Measurements from ENCODE around the gene RBM18. TPM values are rescaled to one million over a fixed set of nuclear protein-coding genes. Genes with fewer than 3 reads are reported as not detected.
A peak's percentile ranks its signal among the peaks of the same experiment; 100 is the strongest.

Gene RBM18, protein sequence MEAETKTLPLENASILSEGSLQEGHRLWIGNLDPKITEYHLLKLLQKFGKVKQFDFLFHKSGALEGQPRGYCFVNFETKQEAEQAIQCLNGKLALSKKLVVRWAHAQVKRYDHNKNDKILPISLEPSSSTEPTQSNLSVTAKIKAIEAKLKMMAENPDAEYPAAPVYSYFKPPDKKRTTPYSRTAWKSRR
- total RNA-seq, result 10 to 100 TPM in 3 of 4 donors, 1 to 10 TPM in 1; 4.6 to 31.8 (median 18.7) TPM

GRCh38 chr9:122264360-122265148 is at the start of gene RBM18, which contains the start of gene MRRF:
Gene RBM18, minus strand, starts transcription at chr9:122264840. Its CDS starts 3,348 bp downstream, at chr9:122261492.
Gene MRRF, plus strand, starts transcription at chr9:122264882. Its CDS starts 6,010 bp downstream, at chr9:122270892.
- Histone ChIP-seq H3K4me1 (peaks cover 15 to 24% of the 10 kb centered on the region in 2 donors), H3K4me3 (peak within 1 kb of the TSS; percentile 59 to 92), H3K36me3 (no peaks in the 10 kb centered on the region), H3K9me3 (no peaks in the 10 kb centered on the region), H3K27ac (peak within 1 kb of the TSS; percentile 83 to 92), H3K27me3 (no peaks in the 10 kb centered on the region)
- peak; percentile 87 to 90 for DNase-seq
- TF ChIP-seq POLR2A (IDR thresholded peaks at IDR 0.05), result peak in 1 of 2 donors; percentile 82
- TF ChIP-seq, protein P1, sequence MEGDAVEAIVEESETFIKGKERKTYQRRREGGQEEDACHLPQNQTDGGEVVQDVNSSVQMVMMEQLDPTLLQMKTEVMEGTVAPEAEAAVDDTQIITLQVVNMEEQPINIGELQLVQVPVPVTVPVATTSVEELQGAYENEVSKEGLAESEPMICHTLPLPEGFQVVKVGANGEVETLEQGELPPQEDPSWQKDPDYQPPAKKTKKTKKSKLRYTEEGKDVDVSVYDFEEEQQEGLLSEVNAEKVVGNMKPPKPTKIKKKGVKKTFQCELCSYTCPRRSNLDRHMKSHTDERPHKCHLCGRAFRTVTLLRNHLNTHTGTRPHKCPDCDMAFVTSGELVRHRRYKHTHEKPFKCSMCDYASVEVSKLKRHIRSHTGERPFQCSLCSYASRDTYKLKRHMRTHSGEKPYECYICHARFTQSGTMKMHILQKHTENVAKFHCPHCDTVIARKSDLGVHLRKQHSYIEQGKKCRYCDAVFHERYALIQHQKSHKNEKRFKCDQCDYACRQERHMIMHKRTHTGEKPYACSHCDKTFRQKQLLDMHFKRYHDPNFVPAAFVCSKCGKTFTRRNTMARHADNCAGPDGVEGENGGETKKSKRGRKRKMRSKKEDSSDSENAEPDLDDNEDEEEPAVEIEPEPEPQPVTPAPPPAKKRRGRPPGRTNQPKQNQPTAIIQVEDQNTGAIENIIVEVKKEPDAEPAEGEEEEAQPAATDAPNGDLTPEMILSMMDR (IDR thresholded peaks at IDR 0.05), result peak in 1 of 4 experiments; percentile 33
- intact Hi-C loops (cut with DNase I; ENCODE audit: low total_unique reads), result no loop called here

DNA sequence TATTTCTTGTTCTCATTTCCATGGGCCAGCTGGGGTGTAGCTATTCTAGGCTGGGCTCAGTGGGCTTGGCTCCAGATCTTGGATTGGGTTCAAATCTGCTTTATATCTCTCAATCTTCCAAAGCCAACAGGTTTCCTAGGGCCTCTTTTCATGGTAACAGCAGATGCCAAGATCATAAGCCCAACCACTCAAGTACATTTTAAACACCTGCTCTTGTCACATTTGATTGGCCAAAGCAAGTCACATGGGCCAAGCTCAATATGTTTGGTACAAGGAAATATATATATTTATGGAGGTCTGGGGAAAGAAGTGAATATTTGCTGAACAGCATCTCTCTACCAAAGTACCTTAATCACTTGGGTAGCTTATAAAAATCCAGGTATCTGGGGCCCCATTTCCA is 49.5 kb upstream of the RBM18 start:
- no peaks in the 10 kb centered on the region for H3K4me1 ChIP-seq
- intact Hi-C loops (cut with DNase I; ENCODE audit: low total_unique reads), result no loop called here
- H3K9me3 ChIP-seq, result no peaks in the 10 kb centered on the region
- TF ChIP-seq POLR2A (IDR thresholded peaks at IDR 0.05), result no peak
- TF ChIP-seq, protein P1 (IDR thresholded peaks at IDR 0.05), result no peak
- H3K27ac ChIP-seq, result no peak overlapping the region
- H3K36me3 ChIP-seq, result no peaks in the 10 kb centered on the region
- H3K4me3 ChIP-seq, result no peak overlapping the region
- no peak for DNase-seq
- H3K27me3 ChIP-seq, result no peaks in the 10 kb centered on the region

- intact Hi-C loops (cut with DNase I; ENCODE audit: low total_unique reads), result no loop called here
- TF ChIP-seq, protein P1 (IDR thresholded peaks at IDR 0.05), result no peak
- TF ChIP-seq POLR2A (IDR thresholded peaks at IDR 0.05), result no peak
- DNase-seq, result no peak
- Histone ChIP-seq H3K27me3 (no peaks in the 10 kb centered on the region), H3K9me3 (no peaks in the 10 kb centered on the region), H3K4me3 (no peak overlapping the region), H3K27ac (no peak overlapping the region), H3K36me3 (no peaks in the 10 kb centered on the region), H3K4me1 (no peaks in the 10 kb centered on the region)
These were observed 45.2 kb upstream of the RBM18 start for GRCh38 chr9:122309861-122310260.

DNA sequence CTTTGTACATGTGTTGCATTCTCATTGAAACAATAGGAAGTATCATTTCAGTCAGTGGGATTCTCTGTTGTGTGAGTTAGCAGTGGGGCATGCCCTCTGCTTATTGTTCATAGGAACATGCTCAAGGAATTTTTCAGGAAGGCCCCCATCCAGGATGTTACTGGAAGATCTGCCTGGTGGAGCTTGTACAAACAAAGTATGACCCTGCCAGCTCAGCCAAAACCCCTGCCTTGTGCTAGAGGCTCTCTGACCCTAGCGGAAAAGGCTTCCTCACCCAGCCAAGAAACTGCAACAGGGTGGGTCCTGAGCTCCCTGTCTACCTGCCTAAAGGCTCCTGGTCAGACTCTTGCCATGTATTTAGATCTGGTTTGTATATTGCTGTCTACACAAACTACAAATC is 43.3 kb upstream of the RBM18 start:
- intact Hi-C loops (cut with DNase I; ENCODE audit: low total_unique reads), result no loop called here
- Histone ChIP-seq H3K27me3 (no peaks in the 10 kb centered on the region), H3K4me3 (no peak overlapping the region), H3K9me3 (no peaks in the 10 kb centered on the region), H3K27ac (no peak overlapping the region), H3K36me3 (no peaks in the 10 kb centered on the region), H3K4me1 (no peaks in the 10 kb centered on the region)
- peak in 1 of 2 donors; percentile 54 for DNase-seq
- no peak for TF ChIP-seq POLR2A (IDR thresholded peaks at IDR 0.05)
- TF ChIP-seq, protein P1 (IDR thresholded peaks at IDR 0.05), result no peak

GRCh38 chr9:122307061-122307460 is 42.4 kb upstream of the RBM18 start:
- Histone ChIP-seq H3K4me3 (no peak overlapping the region), H3K4me1 (no peaks in the 10 kb centered on the region), H3K27ac (peak overlapping the region in 1 of 2 donors; percentile 5), H3K9me3 (no peaks in the 10 kb centered on the region), H3K36me3 (no peaks in the 10 kb centered on the region), H3K27me3 (no peaks in the 10 kb centered on the region)
- intact Hi-C loops (cut with DNase I; ENCODE audit: low total_unique reads), result no loop called here
- TF ChIP-seq, protein P1 (IDR thresholded peaks at IDR 0.05), result no peak
- TF ChIP-seq POLR2A (IDR thresholded peaks at IDR 0.05), result no peak
- DNase-seq, result peak in 1 of 2 donors; percentile 46

All from uterus (tissue), 4 donors.